ENCODE measurements around the gene SIPA1L3.

DNA sequence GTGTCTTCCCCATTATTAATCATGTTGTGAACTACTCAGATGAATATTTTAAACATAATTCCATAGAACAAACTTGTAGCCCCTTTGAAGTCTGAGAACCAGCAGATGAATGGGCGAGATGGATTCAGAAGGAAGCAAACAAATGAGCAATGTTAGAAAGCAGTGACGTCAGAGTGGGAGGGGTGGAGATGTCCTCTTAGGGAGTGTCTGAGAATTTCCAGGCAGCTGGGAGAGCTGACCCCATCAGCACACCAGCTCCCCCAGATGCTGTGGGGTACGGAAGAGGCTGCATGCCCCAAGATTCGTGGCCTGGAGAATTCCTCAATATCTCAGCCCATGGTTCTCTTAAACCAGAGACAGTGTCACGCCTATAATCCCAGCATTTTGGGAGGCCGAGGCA lies 248.4 kb downstream of the SIPA1L3 start:
- TF ChIP-seq, protein P1, sequence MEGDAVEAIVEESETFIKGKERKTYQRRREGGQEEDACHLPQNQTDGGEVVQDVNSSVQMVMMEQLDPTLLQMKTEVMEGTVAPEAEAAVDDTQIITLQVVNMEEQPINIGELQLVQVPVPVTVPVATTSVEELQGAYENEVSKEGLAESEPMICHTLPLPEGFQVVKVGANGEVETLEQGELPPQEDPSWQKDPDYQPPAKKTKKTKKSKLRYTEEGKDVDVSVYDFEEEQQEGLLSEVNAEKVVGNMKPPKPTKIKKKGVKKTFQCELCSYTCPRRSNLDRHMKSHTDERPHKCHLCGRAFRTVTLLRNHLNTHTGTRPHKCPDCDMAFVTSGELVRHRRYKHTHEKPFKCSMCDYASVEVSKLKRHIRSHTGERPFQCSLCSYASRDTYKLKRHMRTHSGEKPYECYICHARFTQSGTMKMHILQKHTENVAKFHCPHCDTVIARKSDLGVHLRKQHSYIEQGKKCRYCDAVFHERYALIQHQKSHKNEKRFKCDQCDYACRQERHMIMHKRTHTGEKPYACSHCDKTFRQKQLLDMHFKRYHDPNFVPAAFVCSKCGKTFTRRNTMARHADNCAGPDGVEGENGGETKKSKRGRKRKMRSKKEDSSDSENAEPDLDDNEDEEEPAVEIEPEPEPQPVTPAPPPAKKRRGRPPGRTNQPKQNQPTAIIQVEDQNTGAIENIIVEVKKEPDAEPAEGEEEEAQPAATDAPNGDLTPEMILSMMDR (IDR thresholded peaks at IDR 0.05; ENCODE audit: insufficient read depth, low read length, poor library complexity, severe bottlenecking) = no peak
- TF ChIP-seq EZH2phosphoT487 (conservative IDR thresholded peaks at IDR 0.05; ENCODE audit: low read length) = no peak

All from SU-DHL-6 (cell line).